Thoracic aorta (tissue), 2 donors: Measurements from ENCODE around the gene PRIM1. TPM values are rescaled to one million over a fixed set of nuclear protein-coding genes. Genes with fewer than 3 reads are reported as not detected.

Experiments used
- ATAC-seq: fragments of 150-250 bp; one replicate; pipeline ENCODE4 v1.8.0; 2017; ENCODE audit warnings: low read depth; ENCODE audit not compliant: insufficient number of reproducible peaks, low FRiP score
- DNase-seq: peaks from one replicate; pipeline ENCODE4 v3.0.0-alpha.2; 2020; ENCODE audit warnings: low spot score
- H3K27ac ChIP-seq, 2 donors: fragments of 200-600 bp; sonication (generic); 1 replicate in 1 of 2; 2 replicates in 1 of 2; pipeline ENCODE4 v1.5.1; 2016; ENCODE audit warnings: mild to moderate bottlenecking in 2 of 2, moderate library complexity in 2 of 2
- H3K27me3 ChIP-seq: fragments of 200-600 bp; sonication (generic); replicated peaks from 2 replicates; pipeline ENCODE4 v1.6.0; 2016; ENCODE audit warnings: mild to moderate bottlenecking; ENCODE audit not compliant: insufficient read depth
- H3K36me3 ChIP-seq: fragments of 200-600 bp; sonication (generic); one replicate; pipeline ENCODE4 v1.5.1; 2016
- H3K4me1 ChIP-seq, 2 donors: fragments of 200-600 bp; sonication (generic); 1 replicate in 1 of 2; 2 replicates in 1 of 2; pipeline versions ENCODE4 v1.5.1 to v1.6.0; 2016; ENCODE audit warnings: low read depth in 2 of 2, mild to moderate bottlenecking in 1 of 2; ENCODE audit not compliant: control insufficient read depth in 1 of 2
- H3K4me3 ChIP-seq: fragments of 200-600 bp; sonication (generic); 2 replicates; pipeline ENCODE4 v1.5.1; 2016; ENCODE audit warnings: mild to moderate bottlenecking
- H3K9me3 ChIP-seq: fragments of 200-600 bp; sonication (generic); 2 replicates; pipeline ENCODE4 v1.5.1; 2016
- CTCF ChIP-seq: fragments of 200-600 bp; sonication (generic); IDR thresholded peaks from one replicate; pipeline ENCODE4 v1.5.1; 2019; ENCODE audit warnings: antibody characterized with exemption
- total RNA-seq, 2 donors: library from RNA; depleted of rRNA; stranded (reverse); fragments of >200 nt; gene quantifications; one replicate each; pipeline versions ENCODE4 v1.1.0 to v1.2.3, GENCODE V29; 2016

The PRIM1 gene
- total RNA-seq, 2 donors from 2014 or later = 2.3 to 4.0 TPM

- H3K9me3 ChIP-seq = no peaks in the 10 kb centered on the region
- H3K4me3 ChIP-seq = peak overlapping the region; percentile 92
- H3K4me1 ChIP-seq = peaks cover 15 to 33% of the 10 kb centered on the region in 2 donors
- TF ChIP-seq CTCF = no peak
- no peaks in the 10 kb centered on the region for H3K36me3 ChIP-seq
- ATAC-seq (no peak), DNase-seq (no peak)
- peak overlapping the region; percentile 92 to 100 for H3K27ac ChIP-seq
- no peaks in the 10 kb centered on the region for H3K27me3 ChIP-seq
These were observed 63.3 kb downstream of the PRIM1 start for GRCh38 chr12:56688846-56689109.

- ATAC-seq = peak; percentile 95
- Histone ChIP-seq H3K4me1 (peaks cover 15 to 35% of the 10 kb centered on the region in 2 donors), H3K4me3 (peak within 1 kb of the TSS; percentile 92), H3K27ac (peak within 1 kb of the TSS; percentile 95 to 100), H3K27me3 (no peaks in the 10 kb centered on the region), H3K9me3 (no peaks in the 10 kb centered on the region), H3K36me3 (no peaks in the 10 kb centered on the region)
- no peak for TF ChIP-seq CTCF
- DNase-seq = peak; percentile 90
These were observed 63.8 kb downstream of the PRIM1 start, which contains the start of gene PTGES3 for GRCh38 chr12:56688129-56688845. Gene PTGES3, minus strand, starts transcription at chr12:56688284. Its CDS starts 285 bp downstream, at chr12:56687999.

GRCh38 chr12:56687223-56688128 is 64.6 kb downstream of the PRIM1 start:
- peaks cover 15 to 42% of the 10 kb centered on the region in 2 donors for H3K4me1 ChIP-seq
- TF ChIP-seq CTCF = no peak
- H3K4me3 ChIP-seq = peak overlapping the region; percentile 92
- H3K27me3 ChIP-seq = no peaks in the 10 kb centered on the region
- H3K27ac ChIP-seq = peak overlapping the region; percentile 95 to 100
- DNase-seq (no peak), ATAC-seq (peak; percentile 29)
- H3K9me3 ChIP-seq = no peaks in the 10 kb centered on the region
- H3K36me3 ChIP-seq = no peaks in the 10 kb centered on the region

GRCh38 chr12:56684745-56685359 is 67.3 kb downstream of the PRIM1 start:
- peak overlapping the region; percentile 92 for H3K4me3 ChIP-seq
- TF ChIP-seq CTCF = no peak
- H3K27me3 ChIP-seq = no peaks in the 10 kb centered on the region
- H3K27ac ChIP-seq = peak overlapping the region in 1 of 2 donors; percentile 52
- DNase-seq = no peak
- no peaks in the 10 kb centered on the region for H3K9me3 ChIP-seq
- peaks cover 6% of the 10 kb centered on the region for H3K36me3 ChIP-seq
- peaks cover 16 to 58% of the 10 kb centered on the region in 2 donors for H3K4me1 ChIP-seq
- ATAC-seq = no peak

GRCh38 chr12:56682323-56682722 is 69.8 kb downstream of the PRIM1 start:
- no peak for DNase-seq
- H3K4me1 ChIP-seq = peaks cover 29 to 65% of the 10 kb centered on the region in 2 donors
- H3K9me3 ChIP-seq = no peaks in the 10 kb centered on the region
- no peaks in the 10 kb centered on the region for H3K27me3 ChIP-seq
- H3K27ac ChIP-seq = no peak overlapping the region
- ATAC-seq = no peak
- H3K36me3 ChIP-seq = peaks cover 6% of the 10 kb centered on the region
- TF ChIP-seq CTCF = no peak
- no peak overlapping the region for H3K4me3 ChIP-seq
